NCI-H526 (cell line): ENCODE results near the gene RSPH1.

Experiments used
- DNase-seq, 2 experiments: peaks; one replicate each; lab custom pipeline; 2025; lab: John Stamatoyannopoulos, UW

The RSPH1 gene

GRCh38 chr21:42446531-42446930, 49.5 kb downstream of the RSPH1 start:
- no peak for DNase-seq

- no peak for DNase-seq
Measured at GRCh38 chr21:42445311-42445710, 50.7 kb downstream of the RSPH1 start.

- DNase-seq, result no peak
Measured at GRCh38 chr21:42444745-42445059, 51.3 kb downstream of the RSPH1 start.

GRCh38 chr21:42443876-42444744, 51.9 kb downstream of the RSPH1 start:
- DNase-seq, result no peak

GRCh38 chr21:42443181-42443785, 52.7 kb downstream of the RSPH1 start:
- DNase-seq, result no peak

GRCh38 chr21:42441963-42442362, 54.1 kb downstream of the RSPH1 start:
- DNase-seq, result no peak

- DNase-seq, result no peak
Measured at GRCh38 chr21:42440187-42440792, 55.7 kb downstream of the RSPH1 start.

GRCh38 chr21:42439284-42440186, 56.5 kb downstream of the RSPH1 start:
- no peak for DNase-seq

GRCh38 chr21:42438316-42439205, 57.5 kb downstream of the RSPH1 start:
- DNase-seq, result no peak

GRCh38 chr21:42437786-42438185, 58.2 kb downstream of the RSPH1 start:
- DNase-seq, result no peak

GRCh38 chr21:42436914-42437313, 59.1 kb downstream of the RSPH1 start:
- DNase-seq, result no peak

- DNase-seq, result no peak
Measured at GRCh38 chr21:42435833-42436232, 60.2 kb downstream of the RSPH1 start.

GRCh38 chr21:42435401-42435800, 60.6 kb downstream of the RSPH1 start:
- no peak for DNase-seq

GRCh38 chr21:42434884-42435283, 61.1 kb downstream of the RSPH1 start:
- DNase-seq, result no peak

GRCh38 chr21:42433946-42434551, 62.0 kb downstream of the RSPH1 start:
- DNase-seq, result no peak

GRCh38 chr21:42432695-42433094, 63.3 kb downstream of the RSPH1 start:
- DNase-seq, result no peak

GRCh38 chr21:42431196-42431595, 64.8 kb downstream of the RSPH1 start:
- DNase-seq, result no peak

GRCh38 chr21:42430521-42430920, 65.5 kb downstream of the RSPH1 start:
- DNase-seq, result no peak

- peak in 1 of 2 experiments; percentile 53 for DNase-seq
Measured at GRCh38 chr21:42429856-42430255, 66.2 kb downstream of the RSPH1 start.

GRCh38 chr21:42429021-42429420, 67.0 kb downstream of the RSPH1 start:
- DNase-seq, result no peak
